ENCODE data around the gene SYPL2. TPM values are rescaled to one million over a fixed set of nuclear protein-coding genes. Genes with fewer than 3 reads are reported as not detected.

The SYPL2 gene
- total and polyA plus RNA-seq, 7 experiments from 2014 or later: 0.43 TPM; not detected in 6

GRCh38 chr1:109500941-109501381, 34.6 kb downstream of the SYPL2 start:
- peaks cover 65 to 99% (median 93%) of the 10 kb centered on the region in 7 donors for H3K4me1 Mint-ChIP-seq
- H3K36me3 Mint-ChIP-seq: peaks cover 6 to 30% (median 22%) of the 10 kb centered on the region in 5 donors
- ATAC-seq (no peak), DNase-seq (no peak)
- Histone ChIP-seq H3K27me3 (ENCODE audit: control insufficient read depth in 2 of 2, insufficient read depth in 2 of 2, low read length in 2 of 2) (no peaks in the 10 kb centered on the region), H3K4me1 (ENCODE audit: control insufficient read depth in 2 of 2, insufficient read depth in 2 of 2, low read length in 2 of 2) (peaks cover 68 to 83% of the 10 kb centered on the region in 2 donors), H3K36me3 (ENCODE audit: control insufficient read depth in 2 of 3, insufficient read depth in 3 of 3, low read length in 3 of 3) (peaks cover 0 to 23% (median 0%) of the 10 kb centered on the region in 3 experiments), H3K27ac (ENCODE audit: low read depth, low read length) (peak overlapping the region; percentile 95), H3K4me3 (ENCODE audit: low read length) (peak overlapping the region; percentile 55), H3K9me3 (ENCODE audit: control insufficient read depth in 2 of 3, low read length in 3 of 3) (no peaks in the 10 kb centered on the region)
- H3K27me3 Mint-ChIP-seq: no peaks in the 10 kb centered on the region
- H3K27ac Mint-ChIP-seq: peak overlapping the region; percentile 87 to 99 (median 98)
- CTCF ChIA-PET: interaction anchor here (21.7 to 32.6 kb wide), 3 partner anchors 7 to 36 kb away, joined by 417 to 1240 read pairs (median 417); partner anchors contain the start of genes AMIGO1, ATXN7L2, CYB561D1 and GPR61
- intact Hi-C loops (cut with micrococcal nuclease): loop anchor here (1.0 to 10.0 kb wide), 3 partner anchors 31 to 836 kb away; partner anchors contain the start of genes CLCC1 (in 1 of the 2) and RBM15 (in 1 of the 2)
- peak overlapping the region; percentile 43 to 98 (median 91) for H3K4me3 Mint-ChIP-seq
- POLR2A ChIA-PET: interaction anchor here (0.6 to 29.8 kb wide), 5 partner anchors 5 to 139 kb away, joined by 3 to 520 read pairs (median 478); partner anchors contain the start of genes AMIGO1, ATXN7L2 and CYB561D1
- H3K9me3 Mint-ChIP-seq: peaks cover 0 to 10% (median 0%) of the 10 kb centered on the region in 11 donors

GRCh38 chr1:109501644-109502363, 35.5 kb downstream of the SYPL2 start:
- peaks cover 0 to 17% (median 0%) of the 10 kb centered on the region in 11 donors for H3K9me3 Mint-ChIP-seq
- intact Hi-C loops (cut with micrococcal nuclease): loop anchor here (1.0 to 10.0 kb wide), 6 partner anchors 8 to 835 kb away; partner anchors contain the start of genes CYB561D1 (in 2 of the 2), ATXN7L2 (in 1 of the 2), CLCC1 (in 1 of the 2) and RBM15 (in 1 of the 2)
- H3K27me3 ChIP-seq (ENCODE audit: control insufficient read depth in 2 of 2, insufficient read depth in 2 of 2, low read length in 2 of 2): no peaks in the 10 kb centered on the region
- H3K9me3 ChIP-seq (ENCODE audit: control insufficient read depth in 2 of 3, low read length in 3 of 3): peaks cover 0 to 8% (median 0%) of the 10 kb centered on the region in 3 experiments
- CTCF ChIA-PET: interaction anchor here (1.4 to 32.6 kb wide), 5 partner anchors 6 to 47 kb away, joined by 5 to 1240 read pairs (median 417); partner anchors contain the start of genes AMIGO1, ATXN7L2, CYB561D1 and GNAI3
- H3K4me3 ChIP-seq (ENCODE audit: low read length): peak overlapping the region; percentile 55
- peak overlapping the region; percentile 77 to 98 (median 91) for H3K4me3 Mint-ChIP-seq
- peak overlapping the region; percentile 95 for H3K27ac ChIP-seq (ENCODE audit: low read depth, low read length)
- DNase-seq: no peak
- POLR2A ChIA-PET: interaction anchor here (0.7 to 29.8 kb wide), 7 partner anchors 4 to 529 kb away, joined by 3 to 520 read pairs (median 8); partner anchors contain the start of genes AMIGO1, ATXN7L2, CYB561D1 and GNAI3
- peaks cover 56 to 99% (median 93%) of the 10 kb centered on the region in 7 donors for H3K4me1 Mint-ChIP-seq
- H3K36me3 ChIP-seq (ENCODE audit: control insufficient read depth in 2 of 3, insufficient read depth in 3 of 3, low read length in 3 of 3): peaks cover 0 to 23% (median 0%) of the 10 kb centered on the region in 3 experiments
- H3K4me1 ChIP-seq (ENCODE audit: control insufficient read depth in 2 of 2, insufficient read depth in 2 of 2, low read length in 2 of 2): peaks cover 68 to 81% of the 10 kb centered on the region in 2 donors
- ATAC-seq: peak; percentile 1
- peak overlapping the region; percentile 93 to 99 (median 98) for H3K27ac Mint-ChIP-seq
- H3K36me3 Mint-ChIP-seq: peaks cover 0 to 28% (median 22%) of the 10 kb centered on the region in 5 donors
- H3K27me3 Mint-ChIP-seq: no peaks in the 10 kb centered on the region

GRCh38 chr1:109502364-109502851, 36.1 kb downstream of the SYPL2 start:
- intact Hi-C loops (cut with micrococcal nuclease): loop anchor here (1.0 to 10.0 kb wide), 6 partner anchors 8 to 835 kb away; partner anchors contain the start of genes CYB561D1 (in 2 of the 2), ATXN7L2 (in 1 of the 2), CLCC1 (in 1 of the 2) and RBM15 (in 1 of the 2)
- ATAC-seq (peak; percentile 95), DNase-seq (peak in 7 of 9 donors; percentile 77 to 89 (median 87))
- peak overlapping the region; percentile 95 for H3K27ac ChIP-seq (ENCODE audit: low read depth, low read length)
- Mint-ChIP-seq H3K27me3 (no peaks in the 10 kb centered on the region), H3K4me3 (peak overlapping the region; percentile 77 to 98 (median 91)), H3K36me3 (peaks cover 0 to 34% (median 26%) of the 10 kb centered on the region in 5 donors), H3K4me1 (peaks cover 57 to 99% (median 95%) of the 10 kb centered on the region in 7 donors), H3K9me3 (peaks cover 0 to 23% (median 0%) of the 10 kb centered on the region in 11 donors), H3K27ac (peak overlapping the region; percentile 93 to 99 (median 98))
- CTCF ChIA-PET: interaction anchor here (1.4 to 32.6 kb wide), 5 partner anchors 6 to 46 kb away, joined by 5 to 1240 read pairs (median 417); partner anchors contain the start of genes AMIGO1, ATXN7L2, CYB561D1 and GNAI3
- no peaks in the 10 kb centered on the region for H3K27me3 ChIP-seq (ENCODE audit: control insufficient read depth in 2 of 2, insufficient read depth in 2 of 2, low read length in 2 of 2)
- peaks cover 0 to 14% (median 0%) of the 10 kb centered on the region in 3 experiments for H3K9me3 ChIP-seq (ENCODE audit: control insufficient read depth in 2 of 3, low read length in 3 of 3)
- H3K4me3 ChIP-seq (ENCODE audit: low read length): peak overlapping the region; percentile 60
- H3K36me3 ChIP-seq (ENCODE audit: control insufficient read depth in 2 of 3, insufficient read depth in 3 of 3, low read length in 3 of 3): peaks cover 0 to 23% (median 0%) of the 10 kb centered on the region in 3 experiments
- peaks cover 62 to 81% of the 10 kb centered on the region in 2 donors for H3K4me1 ChIP-seq (ENCODE audit: control insufficient read depth in 2 of 2, insufficient read depth in 2 of 2, low read length in 2 of 2)
- POLR2A ChIA-PET: interaction anchor here (0.7 to 29.8 kb wide), 7 partner anchors 4 to 529 kb away, joined by 3 to 520 read pairs (median 8); partner anchors contain the start of genes AMIGO1, ATXN7L2, CYB561D1 and GNAI3

GRCh38 chr1:109503935-109504334, 37.6 kb downstream of the SYPL2 start:
- Mint-ChIP-seq H3K27me3 (peaks cover 0 to 12% (median 0%) of the 10 kb centered on the region in 5 donors), H3K9me3 (peaks cover 0 to 36% (median 5%) of the 10 kb centered on the region in 11 donors), H3K27ac (peak overlapping the region; percentile 70 to 99 (median 98)), H3K36me3 (peaks cover 9 to 46% (median 38%) of the 10 kb centered on the region in 5 donors), H3K4me1 (peaks cover 58 to 99% (median 95%) of the 10 kb centered on the region in 7 donors), H3K4me3 (peak overlapping the region; percentile 76 to 98 (median 89))
- H3K4me3 ChIP-seq (ENCODE audit: low read length): peak overlapping the region; percentile 34
- intact Hi-C loops (cut with micrococcal nuclease): loop anchor here in 1 of 2 donors (2.0 to 10.0 kb wide), 3 partner anchors 21 to 833 kb away; partner anchors contain the start of genes ATXN7L2, CLCC1 and RBM15
- CTCF ChIA-PET: interaction anchor here (2.3 to 32.6 kb wide), 4 partner anchors 4 to 33 kb away, joined by 6 to 1240 read pairs (median 417); partner anchors contain the start of genes AMIGO1, ATXN7L2, CYB561D1 and GPR61
- peak overlapping the region; percentile 82 for H3K27ac ChIP-seq (ENCODE audit: low read depth, low read length)
- POLR2A ChIA-PET: interaction anchor here (1.3 to 29.8 kb wide), 4 partner anchors 2 to 79 kb away, joined by 4 to 520 read pairs (median 478); partner anchors contain the start of genes AMIGO1, ATXN7L2 and CYB561D1
- H3K9me3 ChIP-seq (ENCODE audit: control insufficient read depth in 2 of 3, low read length in 3 of 3): peaks cover 0 to 19% (median 0%) of the 10 kb centered on the region in 3 experiments
- DNase-seq (no peak), ATAC-seq (no peak)
- no peaks in the 10 kb centered on the region for H3K27me3 ChIP-seq (ENCODE audit: control insufficient read depth in 2 of 2, insufficient read depth in 2 of 2, low read length in 2 of 2)
- peaks cover 64 to 75% of the 10 kb centered on the region in 2 donors for H3K4me1 ChIP-seq (ENCODE audit: control insufficient read depth in 2 of 2, insufficient read depth in 2 of 2, low read length in 2 of 2)
- H3K36me3 ChIP-seq (ENCODE audit: control insufficient read depth in 2 of 3, insufficient read depth in 3 of 3, low read length in 3 of 3): peaks cover 0 to 30% (median 0%) of the 10 kb centered on the region in 3 experiments

GRCh38 chr1:109504974-109505373, 38.6 kb downstream of the SYPL2 start:
- Mint-ChIP-seq H3K27ac (peak overlapping the region in 8 of 9 donors; percentile 96 to 99 (median 98)), H3K4me3 (peak overlapping the region; percentile 22 to 98 (median 89)), H3K4me1 (peaks cover 54 to 94% (median 90%) of the 10 kb centered on the region in 7 donors), H3K9me3 (peaks cover 0 to 40% (median 5%) of the 10 kb centered on the region in 11 donors), H3K27me3 (peaks cover 0 to 17% (median 0%) of the 10 kb centered on the region in 5 donors), H3K36me3 (peaks cover 9 to 44% (median 36%) of the 10 kb centered on the region in 5 donors)
- ChIA-PET POLR2A (interaction anchor here (1.3 to 29.8 kb wide), 4 partner anchors 1 to 80 kb away, joined by 4 to 520 read pairs (median 478); partner anchors contain the start of genes AMIGO1, ATXN7L2 and CYB561D1), CTCF (interaction anchor here (0.7 to 32.6 kb wide), 3 partner anchors 12 to 45 kb away, joined by 3 to 1240 read pairs (median 417); partner anchors contain the start of genes ATXN7L2, CYB561D1 and GPR61)
- no peak for DNase-seq
- Histone ChIP-seq H3K27ac (ENCODE audit: low read depth, low read length) (peak overlapping the region; percentile 82), H3K27me3 (ENCODE audit: control insufficient read depth in 2 of 2, insufficient read depth in 2 of 2, low read length in 2 of 2) (no peaks in the 10 kb centered on the region), H3K4me3 (ENCODE audit: low read length) (peak overlapping the region; percentile 35), H3K4me1 (ENCODE audit: control insufficient read depth in 2 of 2, insufficient read depth in 2 of 2, low read length in 2 of 2) (peaks cover 56 to 68% of the 10 kb centered on the region in 2 donors), H3K36me3 (ENCODE audit: control insufficient read depth in 2 of 3, insufficient read depth in 3 of 3, low read length in 3 of 3) (peaks cover 0 to 30% (median 0%) of the 10 kb centered on the region in 3 experiments), H3K9me3 (ENCODE audit: control insufficient read depth in 2 of 3, low read length in 3 of 3) (peaks cover 0 to 19% (median 0%) of the 10 kb centered on the region in 3 experiments)
- intact Hi-C loops (cut with micrococcal nuclease): loop anchor here in 1 of 2 donors (5.0 to 10.0 kb wide), 2 partner anchors 540 to 832 kb away; partner anchors contain the start of genes CLCC1 and RBM15
- no peak for ATAC-seq

Measured in naive thymus-derived CD4-positive, alpha-beta T cell (primary cell).